Suprapubic skin (tissue), 4 donors: Measurements from ENCODE around the gene PTPN4. TPM values are rescaled to one million over a fixed set of nuclear protein-coding genes. Genes with fewer than 3 reads are reported as not detected.

ENCODE experiments used
- DNase-seq, 2 donors: peaks; one replicate each; pipeline ENCODE4 v3.0.0-alpha.2; 2019; ENCODE audit warnings: low spot score in 2 of 2
- H3K27ac ChIP-seq: fragments of 200-600 bp; sonication (generic); one replicate; pipeline ENCODE4 v1.5.1; 2019
- H3K27me3 ChIP-seq: fragments of 200-600 bp; sonication (generic); one replicate; pipeline ENCODE4 v1.5.1; 2019
- H3K36me3 ChIP-seq: fragments of 200-600 bp; sonication (generic); one replicate; pipeline ENCODE4 v1.5.1; 2019
- H3K4me1 ChIP-seq: fragments of 200-600 bp; sonication (generic); one replicate; pipeline ENCODE4 v1.5.1; 2019
- H3K4me3 ChIP-seq: fragments of 200-600 bp; sonication (generic); one replicate; pipeline ENCODE4 v1.5.1; 2019; ENCODE audit warnings: mild to moderate bottlenecking
- H3K9me3 ChIP-seq: fragments of 200-600 bp; sonication (generic); one replicate; pipeline ENCODE4 v1.5.1; 2019
- EP300 ChIP-seq: sonication (generic); formaldehyde crosslinking; IDR thresholded peaks from one replicate; pipeline ENCODE4 v1.6.1; 2017; ENCODE audit warnings: antibody characterized with exemption
- POLR2A ChIP-seq, 2 donors: fragments of 450-650 bp; IDR thresholded peaks; one replicate each; pipeline ENCODE4 v1.6.1; 2017; ENCODE audit warnings: antibody characterized with exemption in 2 of 2, mild to moderate bottlenecking in 2 of 2, moderate library complexity in 2 of 2
- POLR2AphosphoS5 ChIP-seq, 3 donors: sonication (generic); formaldehyde crosslinking; IDR thresholded peaks; one replicate each; pipeline ENCODE4 v1.6.1; 2017; ENCODE audit warnings: antibody characterized with exemption in 3 of 3
- WGBS: methylation state at CpG from one replicate; pipeline ENCODE4 v1.1.5; 2018; 5-methylcytosine and 5-hydroxymethylcytosine counted together
- total RNA-seq, 4 donors: library from RNA; depleted of rRNA; stranded (reverse); fragments of >200 nt; gene quantifications; one replicate each; pipeline ENCODE4 v1.1.0, GENCODE V29; 2016
- TF ChIP-seq, protein P1 (sequence below), 2 donors: fragments of 200-600 bp in 1 of 2; fragments of 450-650 bp in 1 of 2; sonication (generic) in 1 of 2; IDR thresholded peaks; one replicate each; pipeline ENCODE4 v1.5.1; 2016 to 2019; ENCODE audit warnings: antibody characterized with exemption in 2 of 2, mild to moderate bottlenecking in 1 of 2, moderate library complexity in 1 of 2

PTPN4 gene
- total RNA-seq, 4 donors from 2014 or later: 14.0 to 73.7 (median 36.7) TPM

DNA sequence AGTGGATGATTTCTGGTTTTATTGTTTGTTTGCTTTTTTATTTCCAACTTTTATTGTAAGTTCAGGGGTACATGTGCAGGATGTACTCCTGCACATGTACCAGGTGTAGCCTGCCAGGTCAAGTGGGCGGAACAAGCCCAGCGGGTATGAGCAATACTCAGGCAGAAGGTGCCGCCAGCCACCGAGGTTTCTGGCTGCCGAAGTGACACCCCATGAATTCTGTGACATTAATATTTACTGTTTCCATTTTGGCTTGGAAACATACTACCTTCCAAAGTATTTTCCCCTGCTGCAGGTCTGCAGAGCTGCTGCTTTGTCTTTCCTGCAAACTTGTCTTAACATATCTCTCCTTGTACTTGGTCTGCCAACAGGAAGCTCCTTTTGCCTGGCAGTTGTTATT, 78.5 kb downstream of the PTPN4 start:
- Histone ChIP-seq H3K9me3 (no peaks in the 10 kb centered on the region), H3K4me3 (no peak overlapping the region), H3K4me1 (peaks cover 13% of the 10 kb centered on the region), H3K27ac (no peak overlapping the region), H3K36me3 (no peaks in the 10 kb centered on the region), H3K27me3 (no peaks in the 10 kb centered on the region)
- TF ChIP-seq POLR2AphosphoS5 (IDR thresholded peaks at IDR 0.05): no peak
- TF ChIP-seq POLR2A (IDR thresholded peaks at IDR 0.05): no peak
- TF ChIP-seq, protein P1, sequence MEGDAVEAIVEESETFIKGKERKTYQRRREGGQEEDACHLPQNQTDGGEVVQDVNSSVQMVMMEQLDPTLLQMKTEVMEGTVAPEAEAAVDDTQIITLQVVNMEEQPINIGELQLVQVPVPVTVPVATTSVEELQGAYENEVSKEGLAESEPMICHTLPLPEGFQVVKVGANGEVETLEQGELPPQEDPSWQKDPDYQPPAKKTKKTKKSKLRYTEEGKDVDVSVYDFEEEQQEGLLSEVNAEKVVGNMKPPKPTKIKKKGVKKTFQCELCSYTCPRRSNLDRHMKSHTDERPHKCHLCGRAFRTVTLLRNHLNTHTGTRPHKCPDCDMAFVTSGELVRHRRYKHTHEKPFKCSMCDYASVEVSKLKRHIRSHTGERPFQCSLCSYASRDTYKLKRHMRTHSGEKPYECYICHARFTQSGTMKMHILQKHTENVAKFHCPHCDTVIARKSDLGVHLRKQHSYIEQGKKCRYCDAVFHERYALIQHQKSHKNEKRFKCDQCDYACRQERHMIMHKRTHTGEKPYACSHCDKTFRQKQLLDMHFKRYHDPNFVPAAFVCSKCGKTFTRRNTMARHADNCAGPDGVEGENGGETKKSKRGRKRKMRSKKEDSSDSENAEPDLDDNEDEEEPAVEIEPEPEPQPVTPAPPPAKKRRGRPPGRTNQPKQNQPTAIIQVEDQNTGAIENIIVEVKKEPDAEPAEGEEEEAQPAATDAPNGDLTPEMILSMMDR (IDR thresholded peaks at IDR 0.05): no peak
- TF ChIP-seq EP300: no peak
- no peak for DNase-seq
- WGBS: 33% methylated on average over 5 of the region's 5 CpGs

DNA sequence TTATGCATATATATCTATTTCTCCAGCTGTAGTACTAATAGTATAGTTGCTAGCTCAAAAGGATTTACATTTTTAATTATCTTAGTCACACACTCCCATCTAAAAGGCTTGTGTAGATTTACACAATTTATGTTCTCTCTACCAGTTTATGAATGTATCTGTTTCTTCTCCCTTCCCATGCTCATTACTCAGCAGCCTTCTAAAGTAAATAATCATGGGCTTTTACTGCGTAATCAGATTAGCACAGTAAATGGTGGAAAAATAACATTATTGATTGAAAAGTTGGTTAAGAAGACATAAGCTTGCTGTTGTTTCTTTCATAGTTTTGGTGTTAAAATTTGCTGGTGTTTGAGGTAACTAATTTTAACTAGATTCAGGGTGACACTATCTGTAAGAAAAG, 81.8 kb downstream of the PTPN4 start:
- no peak overlapping the region for H3K27ac ChIP-seq
- peaks cover 13% of the 10 kb centered on the region for H3K4me1 ChIP-seq
- 94% methylated on average over 1 of the region's 1 CpG for WGBS
- TF ChIP-seq, protein P1 (IDR thresholded peaks at IDR 0.05): no peak
- TF ChIP-seq POLR2A (IDR thresholded peaks at IDR 0.05): no peak
- no peak for TF ChIP-seq EP300
- TF ChIP-seq POLR2AphosphoS5 (IDR thresholded peaks at IDR 0.05): no peak
- no peak for DNase-seq
- H3K9me3 ChIP-seq: no peaks in the 10 kb centered on the region
- H3K27me3 ChIP-seq: no peaks in the 10 kb centered on the region
- no peak overlapping the region for H3K4me3 ChIP-seq
- no peaks in the 10 kb centered on the region for H3K36me3 ChIP-seq

DNA sequence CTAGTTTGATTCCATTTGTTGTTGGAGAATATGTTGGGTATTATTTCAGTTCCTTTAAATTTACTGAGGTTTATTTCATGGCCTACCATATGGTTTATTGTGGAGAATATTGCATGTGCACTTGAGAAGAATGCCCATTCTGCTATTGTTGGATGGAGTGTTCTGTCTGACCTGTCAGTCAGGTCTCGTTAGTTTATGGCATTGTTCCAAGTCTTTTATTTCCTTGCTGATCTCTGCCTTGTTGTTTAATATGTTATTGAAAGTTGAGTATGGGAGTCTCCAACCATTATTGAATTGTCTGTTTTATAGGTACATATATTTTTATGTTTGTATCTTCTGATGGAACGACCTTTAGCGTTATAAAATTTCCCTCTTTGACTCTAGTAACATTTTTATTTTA, 86.3 kb downstream of the PTPN4 start:
- Histone ChIP-seq H3K4me3 (no peak overlapping the region), H3K27ac (no peak overlapping the region), H3K4me1 (no peaks in the 10 kb centered on the region), H3K36me3 (no peaks in the 10 kb centered on the region), H3K9me3 (peaks cover 1% of the 10 kb centered on the region), H3K27me3 (no peaks in the 10 kb centered on the region)
- WGBS: 72% methylated on average over 3 of the region's 3 CpGs
- TF ChIP-seq, protein P1 (IDR thresholded peaks at IDR 0.05): no peak
- TF ChIP-seq POLR2AphosphoS5 (IDR thresholded peaks at IDR 0.05): no peak
- DNase-seq: no peak

DNA sequence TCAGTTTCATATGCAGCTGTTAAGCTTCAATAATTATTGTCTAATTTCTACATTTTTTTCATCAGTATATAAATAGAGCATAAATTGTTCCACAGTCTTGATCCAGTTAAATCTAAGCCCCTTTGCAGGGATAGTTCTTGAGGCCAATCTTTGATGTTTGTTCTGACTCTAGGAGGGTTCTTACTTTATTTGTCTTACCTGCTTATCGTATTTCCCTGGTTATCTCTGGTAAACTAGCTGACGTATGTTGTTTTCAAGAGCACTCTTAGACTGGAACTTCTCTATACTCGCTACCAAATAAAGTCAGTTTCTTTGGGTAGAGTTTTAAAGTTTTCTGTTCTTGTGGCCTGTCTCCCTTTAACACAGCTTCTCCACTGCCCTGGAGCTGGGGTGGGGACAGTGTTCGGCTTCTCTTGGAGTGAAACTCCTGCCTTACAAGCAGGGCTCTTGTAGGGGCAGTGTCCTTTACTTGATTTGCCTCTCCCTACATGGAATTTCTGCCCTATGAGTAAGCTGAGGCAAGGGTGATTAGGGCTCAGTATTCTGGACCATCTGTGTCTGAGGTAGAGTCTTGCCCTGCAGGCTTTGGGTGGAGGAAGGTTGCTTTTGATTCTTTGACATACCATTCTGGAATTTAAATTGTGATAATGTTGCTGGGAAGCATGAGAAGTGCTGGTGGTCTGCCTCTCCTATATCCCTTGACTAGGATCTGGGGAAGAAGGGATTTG, 90.3 kb downstream of the PTPN4 start:
- DNase-seq: no peak
- TF ChIP-seq EP300 (no peak), POLR2AphosphoS5 (IDR thresholded peaks at IDR 0.05) (no peak), POLR2A (IDR thresholded peaks at IDR 0.05) (no peak)
- TF ChIP-seq, protein P1 (IDR thresholded peaks at IDR 0.05): no peak
- no peak overlapping the region for H3K27ac ChIP-seq
- H3K9me3 ChIP-seq: peaks cover 10% of the 10 kb centered on the region
- no peaks in the 10 kb centered on the region for H3K27me3 ChIP-seq
- H3K36me3 ChIP-seq: no peaks in the 10 kb centered on the region
- WGBS: 69% methylated on average over 4 of the region's 4 CpGs
- no peaks in the 10 kb centered on the region for H3K4me1 ChIP-seq
- no peak overlapping the region for H3K4me3 ChIP-seq

DNA sequence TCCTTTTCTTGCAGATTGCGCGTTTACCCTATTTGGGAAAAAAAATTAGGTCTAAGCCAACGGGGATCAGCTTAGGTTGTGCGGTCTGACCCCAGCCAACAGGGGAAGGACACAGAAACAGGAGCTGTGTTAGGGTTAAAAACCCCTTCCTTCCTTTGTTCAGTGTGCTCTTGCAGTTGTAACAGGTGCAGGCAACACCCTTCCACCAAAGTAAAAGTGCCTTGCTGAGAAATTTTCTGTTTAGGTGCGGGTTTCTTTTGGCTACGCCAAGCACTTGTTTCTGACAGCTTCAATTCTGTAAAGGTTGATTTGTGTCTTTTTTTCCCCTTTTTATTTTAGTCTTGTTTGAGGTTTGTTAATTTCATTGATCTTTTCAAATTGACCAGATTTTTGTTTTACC, 92.5 kb downstream of the PTPN4 start:
- Histone ChIP-seq H3K9me3 (peaks cover 10% of the 10 kb centered on the region), H3K27me3 (no peaks in the 10 kb centered on the region), H3K27ac (no peak overlapping the region), H3K4me3 (no peak overlapping the region), H3K36me3 (no peaks in the 10 kb centered on the region), H3K4me1 (no peaks in the 10 kb centered on the region)
- TF ChIP-seq, protein P1 (IDR thresholded peaks at IDR 0.05): no peak
- TF ChIP-seq POLR2A (IDR thresholded peaks at IDR 0.05) (no peak), EP300 (no peak), POLR2AphosphoS5 (IDR thresholded peaks at IDR 0.05) (no peak)
- WGBS: 98% methylated on average over 6 of the region's 6 CpGs
- no peak for DNase-seq
